Testis (tissue), 2 donors: ENCODE measurements around the gene SRL.

Source experiments
- CTCF ChIP-seq, 3 experiments: fragments of 450-650 bp in 2 of 3; fragments of 200-600 bp in 1 of 3; sonication (generic) in 1 of 3; IDR thresholded peaks; one replicate each; pipeline ENCODE4 v1.5.1; 2016 to 2019; ENCODE audit warnings: antibody characterized with exemption in 3 of 3, mild to moderate bottlenecking in 2 of 3, moderate library complexity in 1 of 3
- POLR2A ChIP-seq: fragments of 450-650 bp; IDR thresholded peaks from one replicate; pipeline ENCODE4 v1.6.1; 2017; ENCODE audit warnings: antibody characterized with exemption, mild to moderate bottlenecking, moderate library complexity

- TF ChIP-seq CTCF (IDR thresholded peaks at IDR 0.05) (no peak), POLR2A (no peak)
Measured at GRCh38 chr16:4262303-4262835, 20.5 kb upstream of the SRL start.
